Stimulated activated naive CD8-positive, alpha-beta T cell treated with anti-CD3 and anti-CD28 coated beads, Interleukin-15, amount 100 ng/mL, for 72 hours (primary cell): ENCODE data around the gene GRIP2.

Experiments
- ATAC-seq: fragments of 150-1000 bp; cut with Tn5 transposase; 2 replicates; pipeline ENCODE4 v1.10.0; 2021; ENCODE audit warnings: mild to moderate bottlenecking, moderate library complexity
- DNase-seq, 2 donors: peaks; one replicate each; pipeline ENCODE4 v3.0.0; 2021 to 2022
- H3K27ac Mint-ChIP-seq, 2 donors: one replicate each; pipeline ENCODE4 v1.8.0; 2022; ENCODE audit warnings: mild to moderate bottlenecking in 2 of 2, mixed read lengths in 2 of 2, moderate library complexity in 2 of 2
- H3K27me3 Mint-ChIP-seq: one replicate; pipeline ENCODE4 v1.8.0; 2022; ENCODE audit warnings: mixed read lengths
- H3K4me1 Mint-ChIP-seq: one replicate; pipeline ENCODE4 v1.8.0; 2022; ENCODE audit warnings: mild to moderate bottlenecking, mixed read lengths
- H3K4me3 Mint-ChIP-seq, 2 donors: one replicate each; pipeline ENCODE4 v1.8.0; 2022; ENCODE audit warnings: mild to moderate bottlenecking in 2 of 2, mixed read lengths in 2 of 2, moderate library complexity in 1 of 2
- H3K9me3 Mint-ChIP-seq, 2 donors: one replicate each; pipeline ENCODE4 v1.8.0; 2022; ENCODE audit warnings: mixed read lengths in 2 of 2

Gene GRIP2

DNA sequence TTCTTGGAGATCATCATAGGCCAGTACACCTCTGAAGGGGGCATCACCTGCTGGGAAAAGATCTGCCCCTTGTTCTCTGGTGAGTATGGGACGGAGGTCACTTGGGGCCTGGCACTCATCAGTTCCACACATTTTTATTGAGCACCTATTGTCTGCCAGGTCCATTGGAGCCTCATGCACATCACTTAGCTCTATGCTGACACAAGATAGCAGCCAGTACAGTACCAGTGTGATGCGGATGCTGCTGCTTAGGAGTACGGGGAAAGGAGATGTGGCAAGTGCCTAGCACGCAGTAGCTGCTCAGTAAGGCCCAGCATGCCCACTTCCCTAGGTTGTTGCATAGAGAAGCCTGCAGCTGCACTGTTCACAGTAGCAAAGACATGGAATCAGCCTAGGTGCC lies 94.4 kb downstream of the GRIP2 start:
- H3K4me3 Mint-ChIP-seq, result no peak overlapping the region
- no peak for DNase-seq
- no peaks in the 10 kb centered on the region for H3K9me3 Mint-ChIP-seq
- no peak for ATAC-seq
- no peaks in the 10 kb centered on the region for H3K27me3 Mint-ChIP-seq
- H3K27ac Mint-ChIP-seq, result peak overlapping the region in 1 of 2 donors; percentile 71
- peaks cover 5% of the 10 kb centered on the region for H3K4me1 Mint-ChIP-seq

DNA sequence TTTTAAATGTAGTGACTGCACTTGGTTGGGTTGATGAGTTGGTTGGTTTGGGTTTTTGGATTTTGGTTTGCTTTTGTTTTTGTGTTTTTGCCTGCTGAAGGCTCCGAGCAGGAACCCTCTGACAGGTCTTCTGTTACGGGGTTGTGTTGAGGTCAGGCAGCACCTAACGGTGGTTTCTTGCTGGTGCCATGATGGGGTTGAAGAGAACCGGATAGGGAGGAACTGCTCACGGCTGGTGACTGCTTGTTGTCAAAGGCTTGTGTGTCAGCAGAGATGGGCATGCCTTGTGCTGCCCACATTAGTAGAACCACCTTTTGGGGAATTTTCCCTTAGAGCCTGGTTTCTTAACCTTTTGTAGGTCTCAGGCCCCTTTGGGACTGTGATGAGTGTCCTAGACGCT lies 95.8 kb downstream of the GRIP2 start:
- Mint-ChIP-seq H3K9me3 (no peaks in the 10 kb centered on the region), H3K4me3 (no peak overlapping the region), H3K4me1 (peaks cover 19% of the 10 kb centered on the region), H3K27me3 (no peaks in the 10 kb centered on the region), H3K27ac (peak overlapping the region in 1 of 2 donors; percentile 17)
- DNase-seq (no peak), ATAC-seq (no peak)

DNA sequence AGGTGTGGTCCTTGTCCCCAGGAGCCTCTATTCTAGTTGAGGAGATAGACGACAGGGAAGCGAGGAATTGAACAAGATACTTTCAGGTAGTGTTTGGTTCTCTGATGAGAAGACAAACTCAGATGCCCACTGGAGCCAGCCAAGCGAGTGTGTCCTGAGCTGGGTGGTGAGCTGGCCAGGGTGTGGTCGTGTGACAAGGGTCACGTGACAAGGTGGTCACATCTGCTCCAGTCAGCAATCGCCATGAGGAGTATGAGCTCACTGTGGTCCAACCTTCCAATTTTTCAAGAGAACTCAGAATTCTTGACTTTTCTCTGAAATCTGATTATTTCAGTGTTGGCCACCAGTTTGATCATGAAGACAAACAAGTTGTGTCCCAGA lies 98.2 kb downstream of the GRIP2 start:
- DNase-seq (no peak), ATAC-seq (no peak)
- Mint-ChIP-seq H3K4me3 (no peak overlapping the region), H3K9me3 (no peaks in the 10 kb centered on the region), H3K4me1 (peaks cover 33% of the 10 kb centered on the region), H3K27ac (no peak overlapping the region), H3K27me3 (no peaks in the 10 kb centered on the region)

DNA sequence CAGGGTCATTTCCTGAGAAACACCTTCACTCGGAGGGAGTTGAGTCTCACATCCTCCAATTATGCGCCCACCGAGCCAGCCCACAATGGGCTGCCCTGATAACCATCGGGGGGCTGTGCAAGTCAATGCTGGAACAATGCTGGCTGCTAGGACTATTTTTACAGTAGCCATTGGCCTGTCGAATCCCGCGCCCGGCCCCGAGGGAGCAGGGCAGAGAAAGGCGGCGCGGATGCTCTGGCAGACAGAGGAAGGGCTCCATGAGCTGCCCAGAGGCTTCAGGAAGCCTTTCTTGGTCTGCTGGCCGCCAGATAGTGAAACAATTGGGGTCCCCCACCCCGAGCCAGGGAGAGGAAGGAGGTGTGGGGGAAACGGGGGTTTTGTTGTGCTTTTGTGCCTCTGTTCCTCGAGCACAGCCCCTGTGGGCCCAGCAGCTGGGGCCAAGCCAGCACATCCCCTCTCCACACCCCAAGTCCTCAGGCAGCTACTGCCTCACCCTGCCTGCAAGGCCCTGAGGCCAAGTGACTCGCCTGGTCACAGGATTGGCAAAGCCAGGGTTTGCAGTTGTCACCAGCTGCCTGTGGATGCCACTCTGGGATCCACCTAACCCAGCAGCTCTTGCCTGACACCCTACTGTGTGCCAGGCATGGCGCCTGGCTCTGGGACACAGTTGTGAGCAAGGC lies 98.8 kb downstream of the GRIP2 start:
- ATAC-seq (no peak), DNase-seq (no peak)
- Mint-ChIP-seq H3K27me3 (no peaks in the 10 kb centered on the region), H3K9me3 (no peaks in the 10 kb centered on the region), H3K4me3 (no peak overlapping the region), H3K4me1 (peaks cover 38% of the 10 kb centered on the region), H3K27ac (peak overlapping the region in 1 of 2 donors; percentile 58)

DNA sequence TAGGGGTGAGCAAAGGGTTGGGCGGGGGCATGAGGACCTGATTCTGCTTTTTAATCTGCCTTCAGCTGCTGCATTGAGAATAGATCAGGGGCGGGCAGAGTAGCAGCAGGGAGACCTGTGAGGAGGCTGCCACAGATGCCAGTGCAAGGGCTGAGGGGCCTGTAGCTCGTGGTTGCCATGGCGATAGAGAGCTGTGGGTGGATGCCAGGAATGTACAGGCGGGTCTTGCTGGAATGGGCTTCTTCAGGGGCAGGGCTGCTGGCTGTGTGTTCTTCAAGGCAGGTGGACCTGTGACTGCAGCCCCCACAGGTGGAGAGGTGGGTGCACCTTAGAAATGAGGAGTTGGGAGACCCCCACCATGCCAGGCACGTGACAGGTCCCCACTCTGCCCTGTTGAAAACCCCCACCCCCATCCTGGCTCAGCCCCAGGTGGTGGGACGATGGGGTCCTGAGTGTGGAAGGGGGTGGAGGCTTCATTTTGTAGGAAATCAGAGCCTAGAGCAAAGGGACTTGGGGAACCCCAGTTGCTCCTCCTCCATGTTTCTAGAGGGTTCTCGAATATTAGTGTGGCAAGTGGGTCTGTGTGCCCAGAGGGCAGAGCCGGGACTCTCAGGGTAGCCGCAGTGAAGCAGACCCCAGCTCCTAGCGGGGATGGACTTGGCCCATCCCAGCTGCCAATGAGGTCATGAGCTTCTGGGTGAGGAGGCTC lies 99.5 kb downstream of the GRIP2 start:
- ATAC-seq (peak; percentile 49), DNase-seq (no peak)
- H3K9me3 Mint-ChIP-seq, result no peaks in the 10 kb centered on the region
- H3K27me3 Mint-ChIP-seq, result no peaks in the 10 kb centered on the region
- H3K4me1 Mint-ChIP-seq, result peaks cover 39% of the 10 kb centered on the region
- peak overlapping the region in 1 of 2 donors; percentile 25 for H3K27ac Mint-ChIP-seq
- no peak overlapping the region for H3K4me3 Mint-ChIP-seq

DNA sequence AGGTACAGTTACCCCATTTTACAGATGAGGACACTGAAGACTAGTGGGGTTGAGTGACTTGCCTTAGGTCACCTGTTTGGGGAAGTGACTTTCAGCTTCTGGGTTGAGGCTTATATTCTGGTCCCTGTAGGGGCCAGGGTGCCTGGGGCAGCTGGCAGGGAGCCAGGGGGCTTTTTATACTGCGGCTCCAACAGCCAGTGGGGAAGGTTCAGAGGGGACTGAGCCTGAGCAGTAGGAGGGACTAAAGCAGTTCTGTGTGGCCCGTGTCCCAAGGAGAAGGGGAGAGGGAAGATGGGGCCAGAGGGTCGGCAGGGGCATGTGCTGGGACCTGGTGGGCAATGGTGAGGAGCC lies 100.0 kb downstream of the GRIP2 start:
- Mint-ChIP-seq H3K27ac (peak overlapping the region; percentile 38 to 54), H3K4me3 (no peak overlapping the region), H3K4me1 (peaks cover 44% of the 10 kb centered on the region), H3K9me3 (no peaks in the 10 kb centered on the region), H3K27me3 (no peaks in the 10 kb centered on the region)
- ATAC-seq, result no peak
- no peak for DNase-seq

DNA sequence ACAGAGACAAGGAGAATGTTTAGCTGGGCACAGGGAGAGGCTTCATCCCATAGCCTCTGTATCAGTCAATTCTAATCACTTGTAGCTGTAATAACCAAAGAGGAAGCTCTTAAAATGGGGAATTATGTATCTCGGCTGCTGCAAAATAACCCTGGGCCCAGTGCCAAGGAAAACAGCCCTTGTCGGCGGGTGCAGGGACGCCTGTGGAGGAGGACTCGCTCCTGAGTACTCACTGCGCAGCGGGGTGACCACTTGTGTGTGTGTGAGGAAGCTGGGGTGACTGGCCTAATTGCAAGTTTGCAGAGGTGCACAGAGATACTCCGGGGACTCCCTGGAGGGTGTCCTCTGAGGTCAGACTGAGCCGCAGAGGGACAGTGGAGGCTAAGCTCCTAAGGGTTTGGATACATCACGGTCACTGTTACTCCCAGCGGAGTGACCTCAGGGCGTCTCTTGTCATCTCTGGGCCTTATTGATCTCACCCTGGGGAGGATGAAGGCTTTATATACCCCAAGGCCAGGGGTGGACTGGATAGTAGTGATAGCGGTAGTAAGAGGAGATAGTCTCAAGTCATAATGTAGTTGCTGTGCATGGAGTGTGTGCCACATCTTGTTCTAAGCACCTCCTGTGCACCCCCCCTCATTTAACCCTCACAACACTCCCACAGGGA lies 100.5 kb downstream of the GRIP2 start:
- DNase-seq (no peak), ATAC-seq (no peak)
- H3K27ac Mint-ChIP-seq, result peak overlapping the region; percentile 65 to 81
- H3K4me3 Mint-ChIP-seq, result no peak overlapping the region
- no peaks in the 10 kb centered on the region for H3K9me3 Mint-ChIP-seq
- H3K27me3 Mint-ChIP-seq, result no peaks in the 10 kb centered on the region
- peaks cover 49% of the 10 kb centered on the region for H3K4me1 Mint-ChIP-seq
